ENCODE data around the gene CAMK2B.

Gene CAMK2B

DNA sequence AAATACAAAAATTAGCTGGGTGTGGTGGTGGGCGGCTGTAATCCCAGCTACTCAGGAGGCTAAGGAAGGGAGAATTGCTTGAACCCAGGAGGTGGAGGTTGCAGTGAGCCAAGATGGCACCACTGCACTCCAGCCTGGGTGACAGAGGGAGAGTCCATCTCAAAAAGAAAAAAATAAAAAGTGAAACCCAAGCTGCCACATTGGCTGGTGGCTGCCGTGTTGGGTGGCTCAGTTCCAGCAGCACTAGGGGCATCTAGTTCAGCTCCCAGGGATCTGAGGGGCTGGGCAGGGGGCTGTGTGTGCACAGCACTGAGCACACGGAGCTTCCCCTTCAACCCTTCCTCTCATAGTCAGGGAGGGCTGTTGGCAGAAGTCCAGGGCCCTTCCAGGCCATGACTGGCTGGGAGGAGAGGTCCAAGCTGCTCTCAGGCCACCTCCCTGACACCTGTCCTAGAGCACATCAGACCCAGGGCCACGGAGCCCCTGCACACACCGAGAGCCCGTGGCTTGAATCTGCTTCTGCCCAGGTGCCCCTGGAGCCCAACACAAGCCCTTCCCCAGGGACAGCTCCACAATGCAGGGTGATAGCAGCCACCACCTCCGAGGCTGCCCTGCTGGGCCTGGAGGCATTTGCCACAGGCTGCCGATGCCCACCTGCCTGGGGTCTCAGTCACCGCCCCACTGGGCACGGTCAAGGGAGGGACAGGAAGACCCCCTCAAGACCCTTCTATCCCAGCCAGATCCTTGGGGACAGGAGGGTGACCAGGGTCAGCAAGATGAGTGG lies 77.3 kb downstream of the CAMK2B start:
- no peak for DNase-seq

DNA sequence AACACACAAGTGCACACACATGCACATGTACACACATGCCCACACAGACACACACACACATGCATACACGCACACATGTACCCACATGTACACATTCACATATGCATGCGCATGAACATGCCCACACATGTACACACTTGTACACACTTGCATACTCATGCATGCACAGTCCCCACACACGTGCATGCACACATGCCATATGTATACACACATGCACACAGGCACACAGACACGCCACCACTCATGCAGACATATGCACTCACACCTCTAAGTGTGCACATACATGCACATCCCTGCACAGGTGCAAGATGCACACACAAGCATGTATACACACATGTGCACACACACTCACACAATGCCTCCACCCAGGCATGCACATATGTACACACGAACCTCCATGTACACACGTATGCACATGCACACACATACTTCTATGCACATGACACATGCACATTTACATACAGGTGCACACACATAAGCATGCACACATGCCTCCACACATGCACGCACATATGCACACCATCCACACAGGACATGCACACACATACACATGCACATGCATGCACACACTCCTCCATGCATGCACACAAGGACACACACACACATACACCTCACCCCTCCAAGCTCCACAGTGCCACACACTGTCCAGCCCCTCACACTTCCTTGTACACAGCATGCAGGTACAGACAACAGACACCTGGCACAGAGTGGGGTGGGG lies 78.8 kb downstream of the CAMK2B start:
- DNase-seq: no peak

- DNase-seq: no peak
These were observed 81.1 kb downstream of the CAMK2B start for GRCh38 chr7:44244282-44244681.

GRCh38 chr7:44242091-44242490 lies 83.3 kb downstream of the CAMK2B start:
- DNase-seq: no peak

GRCh38 chr7:44240983-44241510 lies 84.3 kb downstream of the CAMK2B start:
- peak; percentile 80 for DNase-seq

GRCh38 chr7:44240376-44240775 lies 85.0 kb downstream of the CAMK2B start:
- DNase-seq: no peak

- no peak for DNase-seq
These were observed 86.0 kb downstream of the CAMK2B start for GRCh38 chr7:44239361-44239760.

GRCh38 chr7:44238116-44238695 lies 87.2 kb downstream of the CAMK2B start:
- no peak for DNase-seq

- DNase-seq: no peak
These were observed 87.7 kb downstream of the CAMK2B start for GRCh38 chr7:44237696-44238095.

DNA sequence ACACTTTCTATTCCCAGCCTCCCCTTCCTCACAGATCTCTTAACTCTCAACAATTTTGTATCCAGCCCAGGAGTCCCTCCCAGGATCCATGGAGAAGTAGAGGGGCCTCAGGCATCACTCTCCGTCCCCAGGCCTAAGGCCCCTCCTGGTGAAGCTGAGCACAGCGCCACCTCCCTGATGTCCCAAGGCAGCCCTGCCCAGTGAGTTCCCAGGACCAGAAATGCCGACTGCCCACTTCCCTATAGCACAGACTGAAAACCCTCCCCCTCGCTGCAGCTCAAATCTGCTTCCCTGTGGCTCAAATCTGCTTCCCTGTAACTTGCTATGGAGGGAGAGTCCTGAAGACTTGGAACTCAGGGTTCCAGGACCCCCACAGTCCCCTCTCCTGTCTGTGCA lies 89.1 kb downstream of the CAMK2B start:
- DNase-seq: no peak

DNA sequence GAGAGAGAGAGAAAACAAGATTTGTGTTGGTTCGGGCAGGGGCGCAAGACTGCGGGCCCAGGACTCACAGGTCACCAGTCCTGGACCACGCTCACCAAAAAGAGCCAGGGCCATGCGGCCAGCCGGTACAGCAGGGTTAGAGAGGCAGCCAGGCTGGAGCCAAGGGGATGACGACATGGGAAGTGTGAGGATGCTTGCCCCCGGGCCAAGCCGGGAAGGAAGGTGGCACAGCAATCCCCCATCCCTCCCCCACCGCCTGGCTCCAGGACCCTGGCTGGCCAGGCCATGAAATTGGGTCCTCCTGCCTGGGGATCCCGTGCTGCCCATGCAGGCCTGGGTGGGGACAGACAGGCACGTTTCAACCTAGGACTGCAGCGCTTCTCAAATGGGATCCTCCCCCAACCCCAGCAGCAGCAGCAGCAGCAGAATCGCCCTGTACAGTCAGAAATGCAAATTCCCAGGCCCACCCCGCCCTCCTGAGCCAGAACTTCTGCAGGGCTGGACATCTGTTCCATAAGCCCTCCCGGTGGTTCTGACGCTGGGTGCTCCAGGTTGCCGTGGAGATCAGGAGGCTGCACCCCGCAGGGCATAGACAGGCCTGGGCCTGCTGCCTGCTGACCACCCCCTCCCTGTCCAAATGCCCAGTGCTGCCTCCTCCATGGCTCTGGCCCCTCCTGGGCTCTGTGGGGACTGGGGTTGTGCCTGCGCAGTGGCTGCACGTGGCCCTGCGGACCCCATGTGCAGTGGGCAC lies 89.6 kb downstream of the CAMK2B start:
- no peak for DNase-seq

DNA sequence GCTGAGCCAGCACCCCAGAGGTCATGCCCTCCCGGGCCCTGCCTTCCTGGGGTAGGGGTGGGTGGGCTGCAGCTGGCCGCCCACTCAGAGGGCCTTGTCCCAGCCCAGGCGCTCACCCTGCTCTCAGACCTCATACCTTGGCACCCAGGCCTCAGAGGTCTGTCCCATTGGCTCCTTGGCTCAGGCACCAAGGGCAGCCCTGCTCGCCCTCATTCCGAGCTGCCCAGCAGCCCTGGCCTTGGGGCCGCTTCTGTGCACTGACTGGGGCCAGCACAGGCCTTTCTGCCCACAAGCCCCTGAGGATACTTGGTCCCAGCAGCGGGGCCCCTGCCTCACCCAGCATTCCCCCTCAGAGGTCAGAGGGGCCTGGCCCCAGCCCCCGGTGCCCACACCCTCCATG lies 90.3 kb downstream of the CAMK2B start:
- DNase-seq: no peak

- no peak for DNase-seq
These were observed 92.3 kb downstream of the CAMK2B start for GRCh38 chr7:44232901-44233715.

- DNase-seq: no peak
These were observed 93.0 kb downstream of the CAMK2B start for GRCh38 chr7:44232396-44232795.

DNA sequence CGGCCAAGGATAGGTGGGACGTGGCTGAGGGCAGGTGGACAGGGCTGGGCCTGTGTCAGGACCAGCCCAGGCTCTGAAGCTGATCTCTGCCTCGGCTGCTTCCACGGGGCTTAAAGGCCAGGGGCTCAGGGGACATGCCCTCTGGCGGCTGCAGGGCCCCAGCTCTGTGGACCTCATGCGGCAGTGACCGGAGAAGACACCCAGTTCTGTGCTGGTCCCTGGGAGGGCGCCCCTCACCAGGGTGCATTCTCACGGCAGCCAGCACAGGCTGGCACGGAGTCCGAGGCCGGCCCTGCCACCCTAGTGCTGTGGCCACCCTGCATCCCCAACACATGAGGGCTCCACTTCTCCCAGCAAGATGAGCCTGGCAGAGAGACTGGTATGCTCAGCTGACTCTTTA lies 94.3 kb downstream of the CAMK2B start:
- no peak for DNase-seq

- DNase-seq: no peak
These were observed 95.1 kb downstream of the CAMK2B start for GRCh38 chr7:44230286-44230685.

DNA sequence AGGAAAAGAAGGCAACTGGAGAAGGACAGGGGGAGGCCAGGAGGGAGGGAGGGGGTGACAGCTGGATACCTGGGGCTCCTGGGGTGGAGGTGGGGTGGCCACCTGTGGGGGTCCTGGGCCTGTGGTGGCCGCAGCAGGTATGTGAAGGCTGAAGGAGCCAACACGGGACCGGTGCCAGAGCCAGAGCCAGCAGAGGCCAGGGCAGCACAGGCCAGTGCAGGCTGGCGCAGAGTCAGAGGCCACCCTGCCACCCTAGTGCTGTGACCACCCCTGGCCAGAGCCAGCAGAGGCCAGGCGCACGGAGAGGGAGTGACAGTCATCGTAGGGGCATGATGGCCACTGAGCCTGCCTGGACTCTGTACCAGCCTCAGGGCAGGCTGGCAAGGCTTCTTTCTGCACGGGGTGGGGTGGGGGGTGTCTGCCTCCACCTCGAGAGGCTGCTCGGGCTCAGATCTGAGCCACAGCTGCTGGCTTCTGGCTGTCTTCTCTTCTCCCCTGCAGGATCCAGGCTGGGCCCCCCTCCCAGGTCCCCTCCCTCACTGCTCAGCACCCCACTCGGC lies 95.8 kb downstream of the CAMK2B start:
- DNase-seq: no peak

- no peak for DNase-seq
These were observed 96.6 kb downstream of the CAMK2B start for GRCh38 chr7:44228571-44229350.

DNA sequence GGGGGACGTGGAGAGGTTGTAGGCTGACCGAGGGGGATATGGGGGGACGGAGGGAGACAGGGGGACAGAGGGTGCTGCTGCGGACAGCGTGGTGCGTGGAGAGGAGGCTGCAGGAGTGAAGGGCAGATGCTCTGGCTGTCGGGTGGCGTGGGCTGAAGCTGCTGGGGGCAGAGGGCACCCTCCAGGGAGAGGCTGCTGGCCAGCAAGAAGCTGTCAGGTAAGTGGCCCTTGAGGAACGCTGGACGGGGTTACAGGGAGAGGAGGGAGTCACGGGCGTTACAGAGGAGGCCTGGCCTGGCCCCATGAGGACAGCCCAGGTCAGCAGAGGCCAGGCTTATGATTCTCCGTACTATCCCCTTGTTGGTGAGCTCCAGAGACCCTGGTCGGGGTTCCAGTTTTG lies 97.5 kb downstream of the CAMK2B start:
- DNase-seq: no peak

GRCh38 chr7:44226396-44226753 lies 99.0 kb downstream of the CAMK2B start:
- DNase-seq: no peak

Measured in retina (tissue), 1 donor.